ENCODE results near the gene C12orf43.
A peak's percentile ranks its signal among the peaks of the same experiment; 100 is the strongest.

C12orf43 gene

DNA sequence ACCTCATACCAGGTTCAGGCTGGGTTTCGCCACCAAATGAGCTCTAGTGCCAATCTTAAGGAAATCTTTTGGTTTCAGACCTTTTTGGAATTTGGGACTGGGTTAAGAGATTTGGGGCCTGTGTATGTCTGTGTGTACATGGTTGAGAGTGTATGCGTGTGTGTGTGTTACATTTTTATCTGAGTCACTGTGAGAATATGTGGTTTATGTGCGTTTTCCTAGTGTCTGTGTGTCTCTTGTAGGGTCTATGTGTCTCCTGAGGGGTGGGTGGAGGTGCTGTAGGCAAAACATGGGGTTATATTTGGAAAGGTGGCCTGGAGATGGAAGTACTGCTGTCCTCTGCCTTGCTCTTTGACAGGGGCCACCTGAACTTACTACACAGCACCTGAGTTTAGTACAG lies 17.9 kb downstream of the C12orf43 start:
- Mint-ChIP-seq H3K27ac (peak overlapping the region; percentile 9 to 78 (median 57)), H3K27me3 (ENCODE audit: low read depth) (peaks cover 16% of the 10 kb centered on the region), H3K9me3 (no peaks in the 10 kb centered on the region), H3K36me3 (ENCODE audit: low read depth) (peaks cover 17% of the 10 kb centered on the region), H3K4me1 (peaks cover 15% of the 10 kb centered on the region), H3K4me3 (no peak overlapping the region)
- no peak for TF ChIP-seq CTCF (IDR thresholded peaks at IDR 0.05; ENCODE audit: unreplicated experiment in 3 of 3)

DNA sequence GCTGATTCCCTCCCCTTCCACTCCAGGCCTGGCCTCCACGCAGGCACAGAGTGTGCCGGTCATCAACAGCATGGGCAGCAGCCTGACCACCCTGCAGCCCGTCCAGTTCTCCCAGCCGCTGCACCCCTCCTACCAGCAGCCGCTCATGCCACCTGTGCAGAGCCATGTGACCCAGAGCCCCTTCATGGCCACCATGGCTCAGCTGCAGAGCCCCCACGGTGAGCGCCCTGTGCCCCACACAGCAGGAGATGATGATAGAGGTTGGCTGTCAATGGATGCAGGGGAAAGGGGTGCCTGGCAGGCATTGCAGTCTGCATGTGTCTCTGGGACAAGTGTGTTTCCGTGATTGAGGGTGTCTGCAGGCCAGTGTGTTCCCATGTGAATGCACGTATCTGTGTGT lies 18.8 kb downstream of the C12orf43 start:
- Mint-ChIP-seq H3K4me1 (peaks cover 15% of the 10 kb centered on the region), H3K36me3 (ENCODE audit: low read depth) (peaks cover 13% of the 10 kb centered on the region), H3K9me3 (no peaks in the 10 kb centered on the region), H3K27me3 (ENCODE audit: low read depth) (peaks cover 17% of the 10 kb centered on the region), H3K27ac (no peak overlapping the region), H3K4me3 (no peak overlapping the region)
- no peak for TF ChIP-seq CTCF (IDR thresholded peaks at IDR 0.05; ENCODE audit: unreplicated experiment in 3 of 3)

- no peak overlapping the region for H3K27ac Mint-ChIP-seq
- H3K36me3 Mint-ChIP-seq (ENCODE audit: low read depth), result peaks cover 13% of the 10 kb centered on the region
- no peak overlapping the region for H3K4me3 Mint-ChIP-seq
- H3K4me1 Mint-ChIP-seq, result peaks cover 15% of the 10 kb centered on the region
- TF ChIP-seq CTCF (IDR thresholded peaks at IDR 0.05; ENCODE audit: unreplicated experiment in 3 of 3), result no peak
- H3K27me3 Mint-ChIP-seq (ENCODE audit: low read depth), result peaks cover 17% of the 10 kb centered on the region
- H3K9me3 Mint-ChIP-seq, result no peaks in the 10 kb centered on the region
These were observed 20.0 kb downstream of the C12orf43 start for GRCh38 chr12:120996133-120996746.

GRCh38 chr12:120994589-120995337 lies 21.5 kb downstream of the C12orf43 start:
- Mint-ChIP-seq H3K27ac (no peak overlapping the region), H3K27me3 (ENCODE audit: low read depth) (peaks cover 17% of the 10 kb centered on the region), H3K4me3 (no peak overlapping the region), H3K36me3 (ENCODE audit: low read depth) (peaks cover 13% of the 10 kb centered on the region), H3K9me3 (no peaks in the 10 kb centered on the region), H3K4me1 (peaks cover 9% of the 10 kb centered on the region)
- no peak for TF ChIP-seq CTCF (IDR thresholded peaks at IDR 0.05; ENCODE audit: unreplicated experiment in 3 of 3)

- TF ChIP-seq CTCF (IDR thresholded peaks at IDR 0.05; ENCODE audit: unreplicated experiment in 3 of 3), result no peak
- H3K27me3 Mint-ChIP-seq (ENCODE audit: low read depth), result peaks cover 21% of the 10 kb centered on the region
- no peaks in the 10 kb centered on the region for H3K9me3 Mint-ChIP-seq
- no peak overlapping the region for H3K4me3 Mint-ChIP-seq
- peaks cover 13% of the 10 kb centered on the region for H3K36me3 Mint-ChIP-seq (ENCODE audit: low read depth)
- peaks cover 5% of the 10 kb centered on the region for H3K4me1 Mint-ChIP-seq
- no peak overlapping the region for H3K27ac Mint-ChIP-seq
These were observed 22.2 kb downstream of the C12orf43 start for GRCh38 chr12:120994059-120994458.

DNA sequence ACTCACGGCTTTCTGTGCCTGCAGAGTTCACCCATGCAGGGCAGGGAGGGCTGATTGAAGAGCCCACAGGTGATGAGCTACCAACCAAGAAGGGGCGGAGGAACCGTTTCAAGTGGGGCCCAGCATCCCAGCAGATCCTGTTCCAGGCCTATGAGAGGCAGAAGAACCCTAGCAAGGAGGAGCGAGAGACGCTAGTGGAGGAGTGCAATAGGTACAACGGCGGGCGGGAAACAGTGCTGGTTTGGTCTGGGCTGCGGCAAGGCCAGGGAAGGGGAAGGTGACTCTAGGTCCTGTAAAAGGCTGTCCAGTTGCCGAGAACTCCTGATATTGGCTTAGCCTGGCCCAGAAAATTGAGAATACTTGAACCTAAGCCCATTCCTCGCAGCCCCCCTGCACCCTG lies 22.8 kb downstream of the C12orf43 start:
- H3K27ac Mint-ChIP-seq, result no peak overlapping the region
- H3K4me3 Mint-ChIP-seq, result no peak overlapping the region
- H3K9me3 Mint-ChIP-seq, result no peaks in the 10 kb centered on the region
- H3K4me1 Mint-ChIP-seq, result peaks cover 3% of the 10 kb centered on the region
- H3K27me3 Mint-ChIP-seq (ENCODE audit: low read depth), result peaks cover 24% of the 10 kb centered on the region
- H3K36me3 Mint-ChIP-seq (ENCODE audit: low read depth), result peaks cover 13% of the 10 kb centered on the region
- no peak for TF ChIP-seq CTCF (IDR thresholded peaks at IDR 0.05; ENCODE audit: unreplicated experiment in 3 of 3)

Data from nephron (organoid).